ENCODE data around the gene VAMP2.
A peak's percentile ranks its signal among the peaks of the same experiment; 100 is the strongest.

Gene VAMP2

DNA sequence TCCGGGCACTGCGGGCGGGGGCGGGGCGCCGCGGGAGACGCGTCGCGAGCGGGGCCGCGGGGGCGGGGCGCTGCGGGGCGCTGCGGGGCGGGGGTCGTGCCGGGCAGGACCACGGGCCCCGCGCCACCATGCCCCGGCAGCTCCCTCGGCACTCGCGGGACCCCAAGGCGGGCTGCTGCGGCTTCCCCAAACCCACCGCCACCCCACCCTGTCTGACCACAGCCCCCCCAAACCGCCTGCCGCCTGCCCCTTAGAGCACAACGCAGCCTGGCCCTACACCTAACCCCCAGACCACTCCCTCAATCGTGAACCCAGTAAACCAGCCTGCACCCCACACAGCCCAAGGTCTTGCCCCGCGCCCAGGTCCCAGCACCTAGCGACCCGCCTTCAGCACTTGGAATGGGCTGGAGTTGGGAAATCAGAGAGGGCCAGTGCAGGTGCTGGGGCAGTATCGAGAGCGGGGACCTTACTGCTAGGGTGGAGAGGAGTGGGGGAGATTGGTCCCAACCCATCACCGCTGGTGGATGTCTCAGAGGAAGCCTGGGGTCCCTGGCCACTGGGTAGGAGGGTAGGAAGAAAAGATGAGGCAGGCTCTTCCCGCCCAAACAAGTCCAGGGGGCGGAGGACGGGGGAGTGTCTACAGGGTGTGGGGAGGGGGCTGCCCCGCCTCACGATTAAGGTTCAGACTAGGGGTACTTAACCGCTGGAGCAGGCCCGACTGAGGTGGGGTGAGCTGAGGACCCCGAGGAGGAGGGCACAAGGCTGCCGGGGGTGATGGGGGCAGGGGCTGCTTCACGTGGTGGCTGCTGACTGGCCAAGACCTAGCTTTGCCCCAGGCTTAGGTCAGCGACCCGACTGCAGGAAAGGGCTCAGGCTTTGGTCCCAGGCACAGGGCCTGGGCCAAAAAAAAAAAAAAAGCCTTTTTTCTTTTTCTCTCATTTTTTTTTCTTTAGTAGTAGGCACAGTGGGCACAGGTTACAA lies 539 bp upstream of the VAMP2 start:
- no peak for TF ChIP-seq CTCF (IDR thresholded peaks at IDR 0.05; ENCODE audit: low read depth, low read length)
- no peak for DNase-seq (ENCODE audit: low read depth in 2 of 2)
- peak overlapping the region; percentile 56 to 90 for H3K4me3 ChIP-seq (replicated peaks in 1 of 2; ENCODE audit: low read depth in 2 of 2, low read length in 2 of 2)

GRCh38 chr17:8161289-8162232 lies 1.2 kb downstream of the VAMP2 start:
- TF ChIP-seq CTCF (IDR thresholded peaks at IDR 0.05; ENCODE audit: low read depth, low read length): no peak
- DNase-seq (ENCODE audit: low read depth in 2 of 2): no peak
- H3K4me3 ChIP-seq (replicated peaks in 1 of 2; ENCODE audit: low read depth in 2 of 2, low read length in 2 of 2): peak overlapping the region; percentile 90 to 94

DNA sequence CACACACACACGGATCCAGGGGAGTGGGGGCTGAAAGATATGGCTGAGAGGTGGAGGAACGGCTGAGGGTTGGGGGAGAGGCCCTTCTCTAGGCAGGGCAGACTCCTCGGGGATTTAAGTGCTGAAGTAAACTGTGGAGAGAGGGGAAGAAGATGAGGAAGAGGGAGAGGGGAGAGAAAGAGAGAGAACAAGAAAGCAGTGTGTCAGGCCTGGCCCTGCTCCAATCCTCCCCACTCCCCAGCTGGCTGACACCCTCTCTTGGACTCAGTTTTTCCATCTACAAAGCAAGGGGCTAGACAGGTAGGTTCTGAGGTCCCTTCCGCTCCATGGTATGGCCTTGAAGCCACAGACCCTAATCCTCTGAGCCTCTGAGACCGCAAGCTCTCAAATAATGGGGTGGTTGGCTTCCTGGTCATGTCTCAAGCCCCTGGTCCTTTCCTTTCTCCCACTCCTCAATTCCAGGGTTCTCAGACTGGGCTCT lies 2.0 kb downstream of the VAMP2 start:
- no peak overlapping the region for H3K4me3 ChIP-seq (replicated peaks in 1 of 2; ENCODE audit: low read depth in 2 of 2, low read length in 2 of 2)
- no peak for DNase-seq (ENCODE audit: low read depth in 2 of 2)
- TF ChIP-seq CTCF (IDR thresholded peaks at IDR 0.05; ENCODE audit: low read depth, low read length): no peak

GRCh38 chr17:8160224-8160577 lies 2.5 kb downstream of the VAMP2 start:
- no peak for DNase-seq (ENCODE audit: low read depth in 2 of 2)

DNA sequence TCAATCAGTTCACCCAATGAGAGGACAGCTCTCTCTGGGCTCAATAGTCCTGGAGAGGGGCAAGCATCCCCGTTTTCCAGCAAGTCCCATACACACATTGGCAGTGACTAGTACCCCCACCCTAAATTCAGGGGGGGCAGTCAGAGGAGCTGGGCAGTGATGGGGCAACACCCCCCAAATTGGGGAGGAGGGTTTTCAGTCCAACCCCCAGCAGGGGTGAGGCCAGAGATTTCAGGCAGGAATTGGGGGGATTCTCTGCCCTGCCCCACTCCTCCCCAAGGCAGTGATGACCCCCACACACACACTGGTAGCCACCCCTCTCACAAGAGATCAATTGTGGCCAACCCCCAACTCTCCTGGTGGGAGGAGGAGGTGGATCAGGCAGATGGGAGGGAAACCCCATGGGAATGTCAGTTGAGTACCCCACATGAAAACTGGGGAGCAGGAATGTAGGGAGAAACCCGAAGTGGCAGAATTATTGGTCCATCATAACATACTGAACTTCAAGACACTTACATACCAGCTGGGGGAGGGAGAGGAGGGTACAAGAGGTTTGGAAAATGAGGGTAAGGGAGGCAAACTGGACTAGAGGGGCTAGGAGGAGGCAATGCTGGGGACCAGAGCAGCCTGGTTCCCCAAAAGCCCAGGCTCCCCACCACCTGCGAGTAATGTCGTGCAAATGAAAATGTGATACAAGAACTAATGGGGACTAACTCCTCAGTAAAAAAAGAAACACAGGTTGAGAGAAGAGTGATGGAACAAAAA lies 3.1 kb downstream of the VAMP2 start:
- TF ChIP-seq CTCF (IDR thresholded peaks at IDR 0.05; ENCODE audit: low read depth, low read length): no peak
- no peak for DNase-seq (ENCODE audit: low read depth in 2 of 2)
- H3K4me3 ChIP-seq (replicated peaks in 1 of 2; ENCODE audit: low read depth in 2 of 2, low read length in 2 of 2): no peak overlapping the region

More at GRCh38 chr17:8160224-8160577, 2.5 kb downstream of the VAMP2 start:
- H3K4me3 ChIP-seq (replicated peaks in 1 of 2; ENCODE audit: low read depth in 2 of 2, low read length in 2 of 2): no peak overlapping the region
- TF ChIP-seq CTCF (IDR thresholded peaks at IDR 0.05; ENCODE audit: low read depth, low read length): no peak

- H3K4me3 ChIP-seq (replicated peaks in 1 of 2; ENCODE audit: low read depth in 2 of 2, low read length in 2 of 2): no peak overlapping the region
- no peak for TF ChIP-seq CTCF (IDR thresholded peaks at IDR 0.05; ENCODE audit: low read depth, low read length)
- DNase-seq (ENCODE audit: low read depth in 2 of 2): no peak
Observed at GRCh38 chr17:8159032-8159400, 3.7 kb downstream of the VAMP2 start.
